GM23338 (cell line): ENCODE data around the gene LOXL4. TPM values are rescaled to one million over a fixed set of nuclear protein-coding genes. Genes with fewer than 3 reads are reported as not detected.

Experiments
- ATAC-seq: fragments of 200-7000 bp; cut with Tn5 transposase; 3 replicates; pipeline ENCODE4 v1.9.1; 2020
- DNase-seq: peaks from one replicate; pipeline ENCODE4 v3.0.0-alpha.2; 2015; ENCODE audit warnings: low spot score
- H2AFZ ChIP-seq: fragments of 200-600 bp; sonication (generic); 2 replicates; pipeline ENCODE4 v1.8.0; 2016; ENCODE audit warnings: antibody characterized with exemption, mild to moderate bottlenecking, moderate library complexity
- H3F3A ChIP-seq: fragments of 200-600 bp; sonication (generic); replicated peaks from 2 replicates; pipeline ENCODE4 v1.8.0; 2017; ENCODE audit warnings: antibody characterized with exemption, mixed run types, low read depth
- H3K27ac ChIP-seq: fragments of 200-600 bp; sonication (generic); 2 replicates; pipeline ENCODE4 v1.6.1; 2016; ENCODE audit warnings: low read depth
- H3K27me3 ChIP-seq: fragments of 200-600 bp; sonication (generic); 2 replicates; pipeline ENCODE4 v1.8.0; 2016; ENCODE audit warnings: mild to moderate bottlenecking, mixed run types, moderate library complexity; ENCODE audit not compliant: insufficient read depth
- H3K36me3 ChIP-seq: fragments of 200-600 bp; sonication (generic); 2 replicates; pipeline ENCODE4 v1.8.0; 2016; ENCODE audit warnings: mild to moderate bottlenecking; ENCODE audit not compliant: insufficient read depth
- H3K4me1 ChIP-seq: fragments of 200-600 bp; sonication (generic); 2 replicates; pipeline ENCODE4 v1.8.0; 2016; ENCODE audit warnings: mild to moderate bottlenecking, moderate library complexity; ENCODE audit not compliant: insufficient read depth
- H3K4me2 ChIP-seq: fragments of 200-600 bp; sonication (generic); 2 replicates; pipeline ENCODE4 v1.7.1; 2017; ENCODE audit warnings: mixed run types
- H3K4me3 ChIP-seq: fragments of 200-600 bp; sonication (generic); 2 replicates; pipeline ENCODE4 v1.6.1; 2016; ENCODE audit warnings: mixed run types
- H3K79me2 ChIP-seq: fragments of 200-600 bp; sonication (generic); replicated peaks from 2 replicates; pipeline ENCODE4 v1.8.0; 2017; ENCODE audit warnings: mild to moderate bottlenecking; ENCODE audit not compliant: insufficient read depth
- H3K9me2 ChIP-seq: fragments of 200-600 bp; sonication (generic); 2 replicates; pipeline ENCODE4 v1.8.0; 2017; ENCODE audit not compliant: insufficient read depth
- H4K20me1 ChIP-seq: fragments of 200-600 bp; sonication (generic); replicated peaks from 2 replicates; pipeline ENCODE4 v1.8.0; 2017; ENCODE audit warnings: mild to moderate bottlenecking; ENCODE audit not compliant: insufficient read depth
- H3K27ac Mint-ChIP-seq: 2 replicates; pipeline ENCODE4 v1.8.0; 2020; ENCODE audit warnings: inconsistent platforms, mild to moderate bottlenecking, moderate library complexity, mixed read lengths
- H3K27me3 Mint-ChIP-seq: 3 replicates; pipeline ENCODE4 v1.8.0; 2022; ENCODE audit warnings: low read depth, mild to moderate bottlenecking, moderate library complexity, mixed read lengths, inconsistent platforms; ENCODE audit not compliant: insufficient read depth, poor library complexity
- H3K36me3 Mint-ChIP-seq: 3 replicates; pipeline ENCODE4 v1.8.0; 2021; ENCODE audit warnings: low read depth, mild to moderate bottlenecking, inconsistent platforms, moderate library complexity, mixed read lengths
- H3K4me1 Mint-ChIP-seq: 3 replicates; pipeline ENCODE4 v1.8.0; 2020; ENCODE audit warnings: mild to moderate bottlenecking, inconsistent platforms, mixed read lengths
- H3K4me3 Mint-ChIP-seq: 3 replicates; pipeline ENCODE4 v1.8.0; 2021; ENCODE audit warnings: moderate library complexity, mild to moderate bottlenecking, inconsistent platforms, mixed read lengths
- H3K9me3 Mint-ChIP-seq: 3 replicates; pipeline ENCODE4 v1.8.0; 2020; ENCODE audit warnings: moderate library complexity, mild to moderate bottlenecking, inconsistent platforms, mixed read lengths
- CREB1 ChIP-seq: fragments of 250-450 bp; sonication (Bioruptor Pico); IDR thresholded peaks from 2 replicates; pipeline ENCODE4 v1.5.0; 2020; ENCODE audit warnings: low read depth, mild to moderate bottlenecking, moderate library complexity
- EZH2 ChIP-seq: fragments of 200-600 bp; sonication (generic); IDR thresholded peaks from one replicate; pipeline ENCODE4 v1.8.0; 2017; ENCODE audit warnings: antibody characterized with exemption, mild to moderate bottlenecking, low read depth; ENCODE audit not compliant: unreplicated experiment
- EZH2phosphoT487 ChIP-seq: fragments of 200-600 bp; sonication (generic); IDR thresholded peaks from one replicate; pipeline ENCODE4 v1.8.1; 2018; ENCODE audit warnings: antibody characterized with exemption; ENCODE audit not compliant: unreplicated experiment
- JUNB ChIP-seq: IDR thresholded peaks from one replicate; pipeline ENCODE4 v1.6.1; 2016; ENCODE audit warnings: antibody characterized with exemption; ENCODE audit not compliant: unreplicated experiment
- NANOG ChIP-seq: IDR thresholded peaks from 2 replicates; pipeline ENCODE4 v1.6.1; 2016; ENCODE audit warnings: antibody characterized with exemption, borderline replicate concordance
- POLR2AphosphoS5 ChIP-seq: IDR thresholded peaks from 2 replicates; pipeline ENCODE4 v1.6.1; 2016; ENCODE audit warnings: antibody characterized with exemption, low read depth
- STAT1 ChIP-seq: IDR thresholded peaks from one replicate; pipeline ENCODE4 v1.6.1; 2016; ENCODE audit warnings: antibody characterized with exemption; ENCODE audit not compliant: unreplicated experiment
- ZNF114 ChIP-seq: fragments of 250-450 bp; sonication (Bioruptor Pico); IDR thresholded peaks from 2 replicates; pipeline ENCODE4 v1.5.0; 2020; ENCODE audit warnings: mild to moderate bottlenecking, moderate library complexity
- ZNF331 ChIP-seq: fragments of 250-450 bp; sonication (Bioruptor Pico); IDR thresholded peaks from 2 replicates; pipeline ENCODE4 v1.5.0; 2020; ENCODE audit warnings: low read depth, mild to moderate bottlenecking, moderate library complexity
- polyA plus RNA-seq: library from polyadenylated mRNA; unstranded; fragments of >200 nt; fragmentation: Nextera tagmentation; extraction: Ambion mirVana; gene quantifications from 2 replicates; pipeline ENCODE4 v1.2.1, GENCODE V29; 2016
- total RNA-seq: library from RNA; depleted of rRNA; stranded (reverse); fragments of >200 nt; shearing (Covaris generic); gene quantifications from 2 replicates; pipeline ENCODE4 v1.2.3, GENCODE V29; 2014
- TF ChIP-seq, protein P1 (sequence below): IDR thresholded peaks from 2 replicates; pipeline ENCODE4 v1.6.1; 2016; ENCODE audit warnings: antibody characterized with exemption
- TF ChIP-seq, protein P2 (sequence below): IDR thresholded peaks from one replicate; pipeline ENCODE4 v1.6.1; 2018; ENCODE audit warnings: antibody characterized with exemption; ENCODE audit not compliant: unreplicated experiment
- TF ChIP-seq, protein P3 (sequence below), 2 experiments: fragments of 200-600 bp in 1 of 2; sonication (generic) in 1 of 2; conservative IDR thresholded peaks; 2 replicates each; pipeline versions ENCODE4 v1.5.1 to v1.6.1; 2016 to 2017; ENCODE audit warnings: antibody characterized with exemption in 2 of 2, low read depth in 2 of 2, mild to moderate bottlenecking in 2 of 2, moderate library complexity in 1 of 2
- TF ChIP-seq, protein P4 (sequence below): fragments of 250-450 bp; sonication (Bioruptor Pico); IDR thresholded peaks from 2 replicates; pipeline ENCODE4 v1.5.0; 2020; ENCODE audit warnings: mild to moderate bottlenecking, moderate library complexity

Gene LOXL4
- total and polyA plus RNA-seq, 2 experiments from 2014 or later: 0.21 to 0.38 TPM

DNA sequence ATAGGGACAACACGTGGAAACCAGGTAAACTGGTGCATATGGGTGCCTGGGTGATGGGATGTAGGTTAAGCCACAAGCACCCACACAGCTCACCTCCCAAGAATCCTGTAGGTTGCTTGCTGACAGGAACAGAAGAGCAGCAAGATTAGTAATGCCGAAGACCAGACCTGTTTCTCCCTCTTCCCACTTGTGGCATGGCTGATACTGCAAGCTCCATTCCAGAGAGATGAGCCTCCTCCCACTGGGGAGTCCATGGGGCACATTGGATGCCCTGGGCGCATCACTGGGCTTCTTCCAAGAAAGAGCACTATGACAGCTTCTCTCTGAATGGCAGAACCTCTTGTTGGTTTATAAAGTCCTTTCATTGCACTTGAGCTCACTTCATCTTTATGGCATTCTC lies 44.4 kb upstream of the LOXL4 start (continued):
- TF ChIP-seq POLR2AphosphoS5 (no peak), ZNF114 (CRISPR knock-in tag) (no peak), CREB1 (CRISPR knock-in tag) (no peak), STAT1 (no peak)

DNA sequence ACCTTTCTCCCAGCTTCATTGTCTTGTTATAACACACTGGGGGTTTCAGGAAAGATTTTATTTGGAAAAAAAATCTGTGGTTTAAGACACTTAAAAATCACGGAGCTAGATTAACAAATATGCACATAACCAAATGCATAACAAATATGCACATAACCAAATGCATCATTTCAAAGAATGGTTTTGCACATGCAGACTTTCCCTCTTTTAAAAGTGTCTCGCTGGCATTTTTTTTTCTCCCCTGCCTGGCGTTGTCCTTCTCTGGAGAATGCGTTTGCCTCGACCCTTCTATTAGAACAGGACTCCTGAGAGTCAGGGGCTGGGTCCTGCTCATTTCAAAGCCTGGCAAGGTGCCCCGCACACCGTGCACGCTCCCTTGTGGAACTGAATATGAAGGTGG lies 42.7 kb upstream of the LOXL4 start:
- Histone ChIP-seq H3F3A (no peaks in the 10 kb centered on the region), H2AFZ (no peak overlapping the region), H3K4me1 (peaks cover 7% of the 10 kb centered on the region; the same call in 1 of the 2 replicates), H3K9me2 (no peaks in the 10 kb centered on the region), H3K4me3 (no peak overlapping the region), H3K4me2 (no peak overlapping the region), H3K27me3 (no peaks in the 10 kb centered on the region), H3K79me2 (no peaks in the 10 kb centered on the region), H3K27ac (no peak overlapping the region), H4K20me1 (no peaks in the 10 kb centered on the region), H3K36me3 (no peaks in the 10 kb centered on the region)
- no peak overlapping the region for H3K27ac Mint-ChIP-seq
- H3K36me3 Mint-ChIP-seq: no peaks in the 10 kb centered on the region
- TF ChIP-seq CREB1 (CRISPR knock-in tag) (no peak), STAT1 (no peak), JUNB (no peak), ZNF114 (CRISPR knock-in tag) (no peak), EZH2phosphoT487 (no peak), ZNF331 (no peak), EZH2 (no peak), NANOG (no peak), POLR2AphosphoS5 (no peak)
- TF ChIP-seq, protein P1, sequence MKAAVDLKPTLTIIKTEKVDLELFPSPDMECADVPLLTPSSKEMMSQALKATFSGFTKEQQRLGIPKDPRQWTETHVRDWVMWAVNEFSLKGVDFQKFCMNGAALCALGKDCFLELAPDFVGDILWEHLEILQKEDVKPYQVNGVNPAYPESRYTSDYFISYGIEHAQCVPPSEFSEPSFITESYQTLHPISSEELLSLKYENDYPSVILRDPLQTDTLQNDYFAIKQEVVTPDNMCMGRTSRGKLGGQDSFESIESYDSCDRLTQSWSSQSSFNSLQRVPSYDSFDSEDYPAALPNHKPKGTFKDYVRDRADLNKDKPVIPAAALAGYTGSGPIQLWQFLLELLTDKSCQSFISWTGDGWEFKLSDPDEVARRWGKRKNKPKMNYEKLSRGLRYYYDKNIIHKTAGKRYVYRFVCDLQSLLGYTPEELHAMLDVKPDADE: no peak
- TF ChIP-seq, protein P2, sequence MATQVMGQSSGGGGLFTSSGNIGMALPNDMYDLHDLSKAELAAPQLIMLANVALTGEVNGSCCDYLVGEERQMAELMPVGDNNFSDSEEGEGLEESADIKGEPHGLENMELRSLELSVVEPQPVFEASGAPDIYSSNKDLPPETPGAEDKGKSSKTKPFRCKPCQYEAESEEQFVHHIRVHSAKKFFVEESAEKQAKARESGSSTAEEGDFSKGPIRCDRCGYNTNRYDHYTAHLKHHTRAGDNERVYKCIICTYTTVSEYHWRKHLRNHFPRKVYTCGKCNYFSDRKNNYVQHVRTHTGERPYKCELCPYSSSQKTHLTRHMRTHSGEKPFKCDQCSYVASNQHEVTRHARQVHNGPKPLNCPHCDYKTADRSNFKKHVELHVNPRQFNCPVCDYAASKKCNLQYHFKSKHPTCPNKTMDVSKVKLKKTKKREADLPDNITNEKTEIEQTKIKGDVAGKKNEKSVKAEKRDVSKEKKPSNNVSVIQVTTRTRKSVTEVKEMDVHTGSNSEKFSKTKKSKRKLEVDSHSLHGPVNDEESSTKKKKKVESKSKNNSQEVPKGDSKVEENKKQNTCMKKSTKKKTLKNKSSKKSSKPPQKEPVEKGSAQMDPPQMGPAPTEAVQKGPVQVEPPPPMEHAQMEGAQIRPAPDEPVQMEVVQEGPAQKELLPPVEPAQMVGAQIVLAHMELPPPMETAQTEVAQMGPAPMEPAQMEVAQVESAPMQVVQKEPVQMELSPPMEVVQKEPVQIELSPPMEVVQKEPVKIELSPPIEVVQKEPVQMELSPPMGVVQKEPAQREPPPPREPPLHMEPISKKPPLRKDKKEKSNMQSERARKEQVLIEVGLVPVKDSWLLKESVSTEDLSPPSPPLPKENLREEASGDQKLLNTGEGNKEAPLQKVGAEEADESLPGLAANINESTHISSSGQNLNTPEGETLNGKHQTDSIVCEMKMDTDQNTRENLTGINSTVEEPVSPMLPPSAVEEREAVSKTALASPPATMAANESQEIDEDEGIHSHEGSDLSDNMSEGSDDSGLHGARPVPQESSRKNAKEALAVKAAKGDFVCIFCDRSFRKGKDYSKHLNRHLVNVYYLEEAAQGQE: no peak
- TF ChIP-seq, protein P3, sequence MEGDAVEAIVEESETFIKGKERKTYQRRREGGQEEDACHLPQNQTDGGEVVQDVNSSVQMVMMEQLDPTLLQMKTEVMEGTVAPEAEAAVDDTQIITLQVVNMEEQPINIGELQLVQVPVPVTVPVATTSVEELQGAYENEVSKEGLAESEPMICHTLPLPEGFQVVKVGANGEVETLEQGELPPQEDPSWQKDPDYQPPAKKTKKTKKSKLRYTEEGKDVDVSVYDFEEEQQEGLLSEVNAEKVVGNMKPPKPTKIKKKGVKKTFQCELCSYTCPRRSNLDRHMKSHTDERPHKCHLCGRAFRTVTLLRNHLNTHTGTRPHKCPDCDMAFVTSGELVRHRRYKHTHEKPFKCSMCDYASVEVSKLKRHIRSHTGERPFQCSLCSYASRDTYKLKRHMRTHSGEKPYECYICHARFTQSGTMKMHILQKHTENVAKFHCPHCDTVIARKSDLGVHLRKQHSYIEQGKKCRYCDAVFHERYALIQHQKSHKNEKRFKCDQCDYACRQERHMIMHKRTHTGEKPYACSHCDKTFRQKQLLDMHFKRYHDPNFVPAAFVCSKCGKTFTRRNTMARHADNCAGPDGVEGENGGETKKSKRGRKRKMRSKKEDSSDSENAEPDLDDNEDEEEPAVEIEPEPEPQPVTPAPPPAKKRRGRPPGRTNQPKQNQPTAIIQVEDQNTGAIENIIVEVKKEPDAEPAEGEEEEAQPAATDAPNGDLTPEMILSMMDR (conservative IDR thresholded peaks at IDR 0.05; ENCODE audit: low read depth in 2 of 2): no peak
- TF ChIP-seq, protein P4, sequence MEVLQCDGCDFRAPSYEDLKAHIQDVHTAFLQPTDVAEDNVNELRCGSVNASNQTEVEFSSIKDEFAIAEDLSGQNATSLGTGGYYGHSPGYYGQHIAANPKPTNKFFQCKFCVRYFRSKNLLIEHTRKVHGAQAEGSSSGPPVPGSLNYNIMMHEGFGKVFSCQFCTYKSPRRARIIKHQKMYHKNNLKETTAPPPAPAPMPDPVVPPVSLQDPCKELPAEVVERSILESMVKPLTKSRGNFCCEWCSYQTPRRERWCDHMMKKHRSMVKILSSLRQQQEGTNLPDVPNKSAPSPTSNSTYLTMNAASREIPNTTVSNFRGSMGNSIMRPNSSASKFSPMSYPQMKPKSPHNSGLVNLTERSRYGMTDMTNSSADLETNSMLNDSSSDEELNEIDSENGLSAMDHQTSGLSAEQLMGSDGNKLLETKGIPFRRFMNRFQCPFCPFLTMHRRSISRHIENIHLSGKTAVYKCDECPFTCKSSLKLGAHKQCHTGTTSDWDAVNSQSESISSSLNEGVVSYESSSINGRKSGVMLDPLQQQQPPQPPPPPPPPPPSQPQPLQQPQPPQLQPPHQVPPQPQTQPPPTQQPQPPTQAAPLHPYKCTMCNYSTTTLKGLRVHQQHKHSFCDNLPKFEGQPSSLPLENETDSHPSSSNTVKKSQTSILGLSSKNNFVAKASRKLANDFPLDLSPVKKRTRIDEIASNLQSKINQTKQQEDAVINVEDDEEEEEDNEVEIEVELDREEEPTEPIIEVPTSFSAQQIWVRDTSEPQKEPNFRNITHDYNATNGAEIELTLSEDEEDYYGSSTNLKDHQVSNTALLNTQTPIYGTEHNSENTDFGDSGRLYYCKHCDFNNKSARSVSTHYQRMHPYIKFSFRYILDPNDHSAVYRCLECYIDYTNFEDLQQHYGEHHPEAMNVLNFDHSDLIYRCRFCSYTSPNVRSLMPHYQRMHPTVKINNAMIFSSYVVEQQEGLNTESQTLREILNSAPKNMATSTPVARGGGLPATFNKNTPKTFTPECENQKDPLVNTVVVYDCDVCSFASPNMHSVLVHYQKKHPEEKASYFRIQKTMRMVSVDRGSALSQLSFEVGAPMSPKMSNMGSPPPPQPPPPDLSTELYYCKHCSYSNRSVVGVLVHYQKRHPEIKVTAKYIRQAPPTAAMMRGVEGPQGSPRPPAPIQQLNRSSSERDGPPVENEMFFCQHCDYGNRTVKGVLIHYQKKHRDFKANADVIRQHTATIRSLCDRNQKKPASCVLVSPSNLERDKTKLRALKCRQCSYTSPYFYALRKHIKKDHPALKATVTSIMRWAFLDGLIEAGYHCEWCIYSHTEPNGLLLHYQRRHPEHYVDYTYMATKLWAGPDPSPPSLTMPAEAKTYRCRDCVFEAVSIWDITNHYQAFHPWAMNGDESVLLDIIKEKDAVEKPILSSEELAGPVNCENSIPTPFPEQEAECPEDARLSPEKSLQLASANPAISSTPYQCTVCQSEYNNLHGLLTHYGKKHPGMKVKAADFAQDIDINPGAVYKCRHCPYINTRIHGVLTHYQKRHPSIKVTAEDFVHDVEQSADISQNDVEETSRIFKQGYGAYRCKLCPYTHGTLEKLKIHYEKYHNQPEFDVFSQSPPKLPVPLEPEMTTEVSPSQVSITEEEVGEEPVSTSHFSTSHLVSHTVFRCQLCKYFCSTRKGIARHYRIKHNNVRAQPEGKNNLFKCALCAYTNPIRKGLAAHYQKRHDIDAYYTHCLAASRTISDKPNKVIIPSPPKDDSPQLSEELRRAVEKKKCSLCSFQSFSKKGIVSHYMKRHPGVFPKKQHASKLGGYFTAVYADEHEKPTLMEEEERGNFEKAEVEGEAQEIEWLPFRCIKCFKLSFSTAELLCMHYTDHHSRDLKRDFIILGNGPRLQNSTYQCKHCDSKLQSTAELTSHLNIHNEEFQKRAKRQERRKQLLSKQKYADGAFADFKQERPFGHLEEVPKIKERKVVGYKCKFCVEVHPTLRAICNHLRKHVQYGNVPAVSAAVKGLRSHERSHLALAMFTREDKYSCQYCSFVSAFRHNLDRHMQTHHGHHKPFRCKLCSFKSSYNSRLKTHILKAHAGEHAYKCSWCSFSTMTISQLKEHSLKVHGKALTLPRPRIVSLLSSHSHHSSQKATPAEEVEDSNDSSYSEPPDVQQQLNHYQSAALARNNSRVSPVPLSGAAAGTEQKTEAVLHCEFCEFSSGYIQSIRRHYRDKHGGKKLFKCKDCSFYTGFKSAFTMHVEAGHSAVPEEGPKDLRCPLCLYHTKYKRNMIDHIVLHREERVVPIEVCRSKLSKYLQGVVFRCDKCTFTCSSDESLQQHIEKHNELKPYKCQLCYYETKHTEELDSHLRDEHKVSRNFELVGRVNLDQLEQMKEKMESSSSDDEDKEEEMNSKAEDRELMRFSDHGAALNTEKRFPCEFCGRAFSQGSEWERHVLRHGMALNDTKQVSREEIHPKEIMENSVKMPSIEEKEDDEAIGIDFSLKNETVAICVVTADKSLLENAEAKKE (CRISPR knock-in tag): no peak
- H3K4me3 Mint-ChIP-seq: no peak overlapping the region
- H3K27me3 Mint-ChIP-seq: peaks cover 5% of the 10 kb centered on the region
- H3K9me3 Mint-ChIP-seq: no peaks in the 10 kb centered on the region; the same call in 2 of the 3 replicates
- no peak for DNase-seq
- no peak for ATAC-seq
- peaks cover 17% of the 10 kb centered on the region for H3K4me1 Mint-ChIP-seq
